Measurements from ENCODE around the gene PLCB2.

The PLCB2 gene

GRCh38 chr15:40272485-40273056 is 35.2 kb downstream of the PLCB2 start:
- in situ Hi-C loops (cut with HindIII; ENCODE audit: low sequenced_read_pairs): loop anchor here (5.0 kb wide), 1 partner anchor 50 kb away; no protein-coding TSS in a partner anchor

GRCh38 chr15:40271685-40272484 is 35.9 kb downstream of the PLCB2 start:
- in situ Hi-C loops (cut with HindIII; ENCODE audit: low sequenced_read_pairs): loop anchor here (5.0 kb wide), 1 partner anchor 50 kb away; no protein-coding TSS in a partner anchor

- in situ Hi-C loops (cut with HindIII; ENCODE audit: low sequenced_read_pairs): loop anchor here (5.0 kb wide), 1 partner anchor 48 kb away; no protein-coding TSS in a partner anchor
Measured at GRCh38 chr15:40270246-40270995, 37.3 kb downstream of the PLCB2 start.

GRCh38 chr15:40269604-40270003 is 38.1 kb downstream of the PLCB2 start:
- in situ Hi-C loops (cut with HindIII; ENCODE audit: low sequenced_read_pairs): loop anchor here (5.0 kb wide), 1 partner anchor 47 kb away; no protein-coding TSS in a partner anchor

GRCh38 chr15:40267670-40268069 is 40.1 kb downstream of the PLCB2 start:
- in situ Hi-C loops (cut with HindIII; ENCODE audit: low sequenced_read_pairs): no loop called here

- in situ Hi-C loops (cut with HindIII; ENCODE audit: low sequenced_read_pairs): no loop called here
Measured at GRCh38 chr15:40266828-40267304, 40.9 kb downstream of the PLCB2 start.

- in situ Hi-C loops (cut with HindIII; ENCODE audit: low sequenced_read_pairs): no loop called here
Measured at GRCh38 chr15:40265875-40266274, 41.9 kb downstream of the PLCB2 start.

- in situ Hi-C loops (cut with HindIII; ENCODE audit: low sequenced_read_pairs): no loop called here
Measured at GRCh38 chr15:40265355-40265754, 42.4 kb downstream of the PLCB2 start.

GRCh38 chr15:40264321-40265153 is 43.2 kb downstream of the PLCB2 start:
- in situ Hi-C loops (cut with HindIII; ENCODE audit: low sequenced_read_pairs): no loop called here

GRCh38 chr15:40263024-40263754 is 44.5 kb downstream of the PLCB2 start:
- in situ Hi-C loops (cut with HindIII; ENCODE audit: low sequenced_read_pairs): no loop called here

GRCh38 chr15:40259021-40259420 is 48.7 kb downstream of the PLCB2 start:
- in situ Hi-C loops (cut with HindIII; ENCODE audit: low sequenced_read_pairs): no loop called here

GRCh38 chr15:40258544-40258943 is 49.2 kb downstream of the PLCB2 start:
- in situ Hi-C loops (cut with HindIII; ENCODE audit: low sequenced_read_pairs): no loop called here

- in situ Hi-C loops (cut with HindIII; ENCODE audit: low sequenced_read_pairs): no loop called here
Measured at GRCh38 chr15:40257656-40258450, 49.9 kb downstream of the PLCB2 start.

- in situ Hi-C loops (cut with HindIII; ENCODE audit: low sequenced_read_pairs): no loop called here
Measured at GRCh38 chr15:40256638-40257235, 51.0 kb downstream of the PLCB2 start.

- in situ Hi-C loops (cut with HindIII; ENCODE audit: low sequenced_read_pairs): no loop called here
Measured at GRCh38 chr15:40255033-40255432, 52.7 kb downstream of the PLCB2 start.

GRCh38 chr15:40254452-40254851 is 53.3 kb downstream of the PLCB2 start:
- in situ Hi-C loops (cut with HindIII; ENCODE audit: low sequenced_read_pairs): no loop called here

- in situ Hi-C loops (cut with HindIII; ENCODE audit: low sequenced_read_pairs): no loop called here
Measured at GRCh38 chr15:40253167-40253790, 54.5 kb downstream of the PLCB2 start.

Data from DLD1 (cell line).